Neural crest cell (in vitro differentiated cells): ENCODE measurements around the gene PYGO2. TPM values are rescaled to one million over a fixed set of nuclear protein-coding genes. Genes with fewer than 3 reads are reported as not detected.

Source experiments
- DNase-seq: peaks from one replicate; pipeline ENCODE4 v3.0.0; 2021; ENCODE audit warnings: low read depth, mixed read lengths, low spot score
- H3K27ac Mint-ChIP-seq: one replicate; pipeline ENCODE4 v1.8.0; 2021; ENCODE audit warnings: mild to moderate bottlenecking, mixed read lengths; ENCODE audit not compliant: unreplicated experiment
- H3K27me3 Mint-ChIP-seq: 2 replicates; pipeline ENCODE4 v1.8.0; 2021; ENCODE audit warnings: low read depth, mild to moderate bottlenecking, mixed read lengths
- H3K36me3 Mint-ChIP-seq: 2 replicates; pipeline ENCODE4 v1.8.0; 2021; ENCODE audit warnings: low read depth, mild to moderate bottlenecking, mixed read lengths
- H3K4me1 Mint-ChIP-seq: 2 replicates; pipeline ENCODE4 v1.8.0; 2021; ENCODE audit warnings: mixed read lengths
- H3K4me3 Mint-ChIP-seq: one replicate; pipeline ENCODE4 v1.8.0; 2021; ENCODE audit warnings: mild to moderate bottlenecking, mixed read lengths
- H3K9me3 Mint-ChIP-seq: 2 replicates; pipeline ENCODE4 v1.8.0; 2021; ENCODE audit warnings: mixed read lengths
- total RNA-seq: library from RNA; stranded (reverse); gene quantifications from 2 replicates; pipeline ENCODE4 v1.2.1, GENCODE V29; 2021
- TF ChIP-seq, protein P1 (sequence below): fragments of 200-600 bp; sonication (generic); conservative IDR thresholded peaks from 2 replicates; pipeline ENCODE4 v1.5.0; 2021; ENCODE audit warnings: antibody characterized with exemption, mild to moderate bottlenecking

The PYGO2 gene
- total RNA-seq, 1 donor from 2014 or later: 65.1 TPM

- Mint-ChIP-seq H3K27ac (no peak overlapping the region), H3K4me3 (peak overlapping the region; percentile 95), H3K9me3 (no peaks in the 10 kb centered on the region), H3K27me3 (no peaks in the 10 kb centered on the region), H3K4me1 (peaks cover 53% of the 10 kb centered on the region), H3K36me3 (peaks cover 8% of the 10 kb centered on the region)
- TF ChIP-seq, protein P1, sequence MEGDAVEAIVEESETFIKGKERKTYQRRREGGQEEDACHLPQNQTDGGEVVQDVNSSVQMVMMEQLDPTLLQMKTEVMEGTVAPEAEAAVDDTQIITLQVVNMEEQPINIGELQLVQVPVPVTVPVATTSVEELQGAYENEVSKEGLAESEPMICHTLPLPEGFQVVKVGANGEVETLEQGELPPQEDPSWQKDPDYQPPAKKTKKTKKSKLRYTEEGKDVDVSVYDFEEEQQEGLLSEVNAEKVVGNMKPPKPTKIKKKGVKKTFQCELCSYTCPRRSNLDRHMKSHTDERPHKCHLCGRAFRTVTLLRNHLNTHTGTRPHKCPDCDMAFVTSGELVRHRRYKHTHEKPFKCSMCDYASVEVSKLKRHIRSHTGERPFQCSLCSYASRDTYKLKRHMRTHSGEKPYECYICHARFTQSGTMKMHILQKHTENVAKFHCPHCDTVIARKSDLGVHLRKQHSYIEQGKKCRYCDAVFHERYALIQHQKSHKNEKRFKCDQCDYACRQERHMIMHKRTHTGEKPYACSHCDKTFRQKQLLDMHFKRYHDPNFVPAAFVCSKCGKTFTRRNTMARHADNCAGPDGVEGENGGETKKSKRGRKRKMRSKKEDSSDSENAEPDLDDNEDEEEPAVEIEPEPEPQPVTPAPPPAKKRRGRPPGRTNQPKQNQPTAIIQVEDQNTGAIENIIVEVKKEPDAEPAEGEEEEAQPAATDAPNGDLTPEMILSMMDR: no peak
- DNase-seq: no peak
These were observed 2.2 kb downstream of the PYGO2 start for GRCh38 chr1:154959426-154959780.

DNA sequence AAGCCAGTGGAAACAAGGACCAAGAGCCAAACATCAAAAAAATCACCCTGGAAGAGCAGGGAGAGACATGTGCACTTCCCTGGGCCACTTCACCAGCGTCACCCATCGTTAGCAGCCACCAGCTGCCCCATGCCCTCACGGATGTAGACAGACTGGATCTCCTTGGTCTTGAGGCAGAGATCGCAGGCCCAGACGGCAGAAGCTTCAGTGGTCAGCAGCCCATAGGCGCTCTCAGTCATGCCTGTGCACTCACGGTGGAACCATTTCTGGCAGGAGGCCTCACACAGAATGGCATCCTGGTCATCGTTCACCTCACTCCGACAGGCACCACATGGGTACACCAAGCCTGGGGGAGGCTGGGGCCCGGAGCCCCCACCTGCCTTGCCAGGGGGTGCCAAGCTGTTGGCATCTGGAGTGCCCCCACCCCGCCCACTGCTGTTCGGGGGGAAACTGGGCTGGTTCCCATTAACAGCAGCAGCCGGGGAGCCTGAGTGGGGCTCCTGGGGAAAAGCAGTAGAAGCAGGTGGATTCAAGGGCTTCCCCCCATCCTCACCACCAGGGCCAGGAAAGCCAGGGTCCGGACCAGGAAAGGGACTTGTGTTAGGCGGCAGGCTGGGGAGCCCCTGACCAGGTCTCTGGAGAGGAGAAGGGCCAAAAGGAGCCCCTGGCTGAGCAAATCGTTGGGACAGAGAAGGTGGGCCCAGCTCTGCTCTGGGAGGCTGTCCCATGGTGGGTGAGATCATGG is 2.7 kb downstream of the PYGO2 start:
- peaks cover 59% of the 10 kb centered on the region for H3K4me1 Mint-ChIP-seq
- H3K36me3 Mint-ChIP-seq: peaks cover 7% of the 10 kb centered on the region
- peak overlapping the region; percentile 43 for H3K27ac Mint-ChIP-seq
- H3K4me3 Mint-ChIP-seq: peak overlapping the region; percentile 90
- TF ChIP-seq, protein P1: no peak
- H3K9me3 Mint-ChIP-seq: no peaks in the 10 kb centered on the region
- no peak for DNase-seq
- H3K27me3 Mint-ChIP-seq: no peaks in the 10 kb centered on the region

DNA sequence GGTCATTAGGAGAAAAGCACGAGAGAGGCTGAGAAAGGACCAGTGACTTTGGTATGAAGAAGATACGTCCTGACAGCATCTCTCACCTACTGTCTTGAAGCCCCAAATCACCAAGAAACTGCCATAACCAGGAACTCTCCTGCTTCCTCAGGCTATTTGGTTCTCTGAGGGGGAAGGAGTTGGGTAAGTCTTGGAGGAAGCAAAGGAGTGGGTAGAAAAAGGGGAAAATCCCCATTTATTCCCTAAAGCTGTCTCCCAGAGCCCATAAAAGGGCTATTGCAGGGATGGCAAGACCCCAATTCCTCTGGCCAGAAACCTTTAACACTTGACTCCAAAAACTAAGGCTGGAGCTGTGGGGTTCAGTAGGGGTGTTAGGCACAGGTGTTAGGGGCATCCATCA is 3.5 kb downstream of the PYGO2 start:
- Mint-ChIP-seq H3K4me1 (peaks cover 62% of the 10 kb centered on the region), H3K27ac (no peak overlapping the region)

DNA sequence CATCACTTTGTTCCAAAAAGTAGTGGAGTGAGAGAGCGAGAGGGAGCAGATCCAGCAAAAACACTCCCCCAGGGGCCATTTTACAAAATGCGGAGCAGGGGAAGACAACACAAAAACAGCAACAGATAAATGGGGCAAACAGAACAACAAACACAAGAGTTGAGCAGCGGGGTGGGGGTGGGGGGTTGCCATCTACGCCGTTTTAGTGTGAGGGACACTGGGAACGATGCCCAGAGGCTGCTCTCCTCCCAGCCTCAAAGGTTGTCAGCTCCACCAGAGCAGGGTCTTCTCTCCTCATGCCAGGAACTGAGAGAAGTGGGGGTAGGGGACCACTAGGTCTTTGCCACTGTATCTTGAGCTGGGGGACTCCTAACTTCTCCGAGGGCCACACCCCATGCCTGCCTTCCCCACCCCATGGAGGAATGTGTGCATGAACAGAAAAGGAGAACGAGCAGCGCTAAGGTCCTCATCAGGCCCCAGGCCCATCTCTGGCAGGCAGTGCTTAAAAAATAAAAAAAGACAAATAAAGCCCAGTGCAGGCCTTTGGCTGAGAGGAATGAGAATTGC is 4.4 kb downstream of the PYGO2 start:
- Mint-ChIP-seq H3K36me3 (peaks cover 1% of the 10 kb centered on the region), H3K4me1 (peaks cover 62% of the 10 kb centered on the region), H3K27me3 (no peaks in the 10 kb centered on the region), H3K27ac (no peak overlapping the region), H3K9me3 (no peaks in the 10 kb centered on the region), H3K4me3 (peak overlapping the region; percentile 90)
- no peak for DNase-seq
- TF ChIP-seq, protein P1: no peak

More for the DNA sequence above, 3.5 kb downstream of the PYGO2 start:
- peaks cover 4% of the 10 kb centered on the region for H3K36me3 Mint-ChIP-seq
- peak overlapping the region; percentile 90 for H3K4me3 Mint-ChIP-seq
- TF ChIP-seq, protein P1: no peak
- H3K9me3 Mint-ChIP-seq: no peaks in the 10 kb centered on the region
- no peaks in the 10 kb centered on the region for H3K27me3 Mint-ChIP-seq
- no peak for DNase-seq

- TF ChIP-seq, protein P1: no peak
- DNase-seq: no peak
- H3K36me3 Mint-ChIP-seq: no peaks in the 10 kb centered on the region
- no peaks in the 10 kb centered on the region for H3K27me3 Mint-ChIP-seq
- peak overlapping the region; percentile 13 for H3K27ac Mint-ChIP-seq
- no peaks in the 10 kb centered on the region for H3K9me3 Mint-ChIP-seq
- H3K4me1 Mint-ChIP-seq: peaks cover 62% of the 10 kb centered on the region
- peak overlapping the region; percentile 90 for H3K4me3 Mint-ChIP-seq
These were observed 5.0 kb downstream of the PYGO2 start for GRCh38 chr1:154956544-154956941.
